GM18861 (cell line): ENCODE measurements around the gene MPIG6B.

Source experiments
- ATAC-seq: cut with Tn5 transposase; IDR thresholded peaks from one replicate; pipeline ENCODE4 v1.9.1; 2021; ENCODE audit not compliant: unreplicated experiment

Gene MPIG6B

GRCh38 chr6:31765559-31765909 is 42.4 kb downstream of the MPIG6B start:
- no peak for ATAC-seq

- ATAC-seq = no peak
Measured at GRCh38 chr6:31765910-31766794, 43.0 kb downstream of the MPIG6B start.

DNA sequence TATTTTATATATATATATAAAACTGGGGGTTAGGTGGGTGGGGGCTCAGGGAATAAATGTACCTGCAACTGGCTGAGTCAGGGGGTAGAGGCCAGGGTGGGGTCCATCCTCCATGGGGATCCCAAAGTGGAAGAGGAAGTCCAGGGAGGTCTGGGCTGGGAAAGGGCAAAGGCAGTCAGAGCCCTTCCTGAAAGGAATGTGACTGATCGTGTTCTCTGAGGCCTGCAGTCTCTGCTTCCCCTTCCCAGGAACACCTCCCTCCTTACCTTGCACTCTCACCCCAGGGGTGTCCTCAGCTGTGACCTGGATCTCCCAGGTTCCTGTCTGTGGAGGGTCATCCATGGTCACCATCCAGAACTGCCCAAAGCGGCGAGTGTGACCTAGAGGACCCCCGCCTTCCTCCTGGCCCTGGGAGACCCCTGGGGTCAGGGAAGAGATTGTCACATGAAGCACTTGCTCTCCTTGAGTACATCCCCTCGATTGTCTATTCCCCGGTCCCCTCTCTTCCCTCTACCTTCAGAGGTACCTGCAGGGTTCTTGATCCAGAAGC is 44.0 kb downstream of the MPIG6B start:
- no peak for ATAC-seq

GRCh38 chr6:31768363-31769257 is 45.4 kb downstream of the MPIG6B start:
- ATAC-seq = no peak

GRCh38 chr6:31769684-31770371 is 46.7 kb downstream of the MPIG6B start:
- no peak for ATAC-seq

GRCh38 chr6:31770860-31771259 is 47.7 kb downstream of the MPIG6B start:
- no peak for ATAC-seq

- ATAC-seq = no peak
Measured at GRCh38 chr6:31771992-31772358, 48.8 kb downstream of the MPIG6B start.

GRCh38 chr6:31775184-31775583 is 52.0 kb downstream of the MPIG6B start:
- no peak for ATAC-seq

DNA sequence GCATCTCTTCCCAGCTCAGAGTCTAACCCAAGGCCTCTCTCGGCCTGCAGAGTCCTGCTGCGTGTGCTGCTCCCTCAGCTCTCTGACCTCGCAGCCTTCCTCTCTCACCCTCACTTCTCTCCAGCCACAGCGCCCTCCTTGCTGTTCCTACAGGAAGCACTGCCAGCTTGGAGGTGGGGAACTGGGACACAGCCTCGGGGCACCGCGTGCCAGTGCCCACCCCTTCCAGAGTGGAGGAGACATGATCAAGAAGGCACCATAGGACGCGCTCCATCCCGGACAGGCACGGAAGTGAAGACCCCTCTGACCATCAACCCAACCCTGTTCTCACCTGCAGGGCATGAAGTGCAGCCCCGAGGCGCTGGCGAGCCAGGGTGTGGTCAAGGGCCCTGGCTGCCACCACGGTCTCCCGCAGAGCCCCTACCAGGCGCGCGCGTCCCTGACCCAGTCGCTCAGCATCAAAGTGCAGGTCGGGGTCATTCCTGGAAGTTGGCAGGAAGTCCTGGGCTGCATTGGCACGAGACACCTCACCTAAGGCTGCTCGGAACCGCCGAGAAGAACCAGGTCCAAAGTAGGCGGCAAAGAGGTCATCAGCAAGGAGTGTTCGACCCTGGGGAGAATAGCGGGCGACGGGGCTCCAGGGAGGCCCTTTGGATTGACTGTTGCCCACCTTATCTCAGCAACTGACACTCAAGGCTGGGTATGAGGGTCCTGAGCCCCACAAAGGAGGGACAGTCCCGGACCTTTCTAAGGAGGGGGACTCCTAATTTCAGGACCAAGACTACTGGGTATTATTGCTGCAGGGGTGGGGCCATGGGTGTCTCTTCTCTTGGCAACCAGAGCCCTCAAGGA is 52.7 kb downstream of the MPIG6B start:
- ATAC-seq = no peak
